NT2/D1 (cell line): ENCODE measurements around the gene IBA57.
"Not testable (repeated sequence)": the region's sequence is repeated elsewhere in the genome, so short reads cannot be mapped to it uniquely, and the experiment has no call there.

Source experiments
- DNase-seq: peaks from one replicate; pipeline ENCODE4 v3.0.0-alpha.2; 2011; ENCODE audit warnings: low read depth, low spot score
- H3K27me3 ChIP-seq: 2 replicates; pipeline ENCODE4 v1.6.0; 2011; ENCODE audit warnings: mild to moderate bottlenecking; ENCODE audit not compliant: insufficient read length, insufficient read depth
- H3K36me3 ChIP-seq: 2 replicates; pipeline ENCODE4 v1.6.1; 2011; ENCODE audit warnings: mild to moderate bottlenecking, low read length, mixed read lengths; ENCODE audit not compliant: insufficient read depth, insufficient read length
- H3K4me1 ChIP-seq: 2 replicates; pipeline ENCODE4 v1.5.1; 2011; ENCODE audit not compliant: insufficient read depth, insufficient read length
- H3K4me3 ChIP-seq: 2 replicates; pipeline ENCODE4 v1.5.1; 2011; ENCODE audit warnings: low read depth; ENCODE audit not compliant: insufficient read length
- H3K9ac ChIP-seq: 2 replicates; pipeline ENCODE4 v1.6.0; 2011; ENCODE audit warnings: low read depth; ENCODE audit not compliant: insufficient read length
- H3K9me3 ChIP-seq: 2 replicates; pipeline ENCODE4 v1.5.1; 2011; ENCODE audit warnings: mild to moderate bottlenecking, low read length; ENCODE audit not compliant: insufficient read depth
- SUZ12 ChIP-seq: IDR thresholded peaks from 2 replicates; pipeline ENCODE4 v1.6.1; 2011; ENCODE audit not compliant: insufficient read length, insufficient read depth; ENCODE audit errors: extremely low read depth
- YY1 ChIP-seq: IDR thresholded peaks from 2 replicates; pipeline ENCODE4 v1.6.1; 2011; ENCODE audit not compliant: insufficient read length, insufficient read depth
- ZNF274 ChIP-seq: IDR thresholded peaks from 2 replicates; pipeline ENCODE4 v1.6.1; 2011; ENCODE audit warnings: mild to moderate bottlenecking, low read depth, low read length

Gene IBA57

GRCh38 chr1:228180959-228181644 lies 15.5 kb downstream of the IBA57 start:
- H3K4me1 ChIP-seq, result peaks cover 3% of the 10 kb centered on the region
- no peaks in the 10 kb centered on the region for H3K9me3 ChIP-seq
- no peaks in the 10 kb centered on the region for H3K27me3 ChIP-seq
- DNase-seq, result no peak
- no peak overlapping the region for H3K9ac ChIP-seq
- no peak overlapping the region for H3K4me3 ChIP-seq
- TF ChIP-seq SUZ12 (no peak), YY1 (no peak), ZNF274 (no peak)
- no peaks in the 10 kb centered on the region for H3K36me3 ChIP-seq

- H3K4me1 ChIP-seq, result peaks cover 3% of the 10 kb centered on the region
- no peaks in the 10 kb centered on the region for H3K36me3 ChIP-seq
- H3K9ac ChIP-seq, result no peak overlapping the region
- no peaks in the 10 kb centered on the region for H3K27me3 ChIP-seq
- DNase-seq, result no peak
- H3K9me3 ChIP-seq, result no peaks in the 10 kb centered on the region
- no peak overlapping the region for H3K4me3 ChIP-seq
- TF ChIP-seq SUZ12, result no peak
- no peak for TF ChIP-seq YY1
- TF ChIP-seq ZNF274, result no peak
Observed at GRCh38 chr1:228181645-228182034, 16.0 kb downstream of the IBA57 start.

GRCh38 chr1:228182296-228183030 lies 16.9 kb downstream of the IBA57 start:
- H3K36me3 ChIP-seq, result no peaks in the 10 kb centered on the region
- H3K9me3 ChIP-seq, result no peaks in the 10 kb centered on the region
- no peaks in the 10 kb centered on the region for H3K27me3 ChIP-seq
- no peak overlapping the region for H3K9ac ChIP-seq
- peaks cover 3% of the 10 kb centered on the region for H3K4me1 ChIP-seq
- DNase-seq, result no peak
- TF ChIP-seq ZNF274 (no peak), SUZ12 (no peak), YY1 (no peak)
- H3K4me3 ChIP-seq, result no peak overlapping the region

- no peak overlapping the region for H3K9ac ChIP-seq
Observed at GRCh38 chr1:228184152-228184551, 18.5 kb downstream of the IBA57 start.

GRCh38 chr1:228185641-228185965 lies 20.0 kb downstream of the IBA57 start:
- DNase-seq, result no peak
- Histone ChIP-seq H3K4me1 (peaks cover 3% of the 10 kb centered on the region), H3K9ac (no peak overlapping the region), H3K9me3 (no peaks in the 10 kb centered on the region), H3K36me3 (no peaks in the 10 kb centered on the region), H3K4me3 (no peak overlapping the region), H3K27me3 (no peaks in the 10 kb centered on the region)
- TF ChIP-seq YY1 (no peak), SUZ12 (no peak), ZNF274 (no peak)

More at GRCh38 chr1:228184152-228184551, 18.5 kb downstream of the IBA57 start:
- no peaks in the 10 kb centered on the region for H3K9me3 ChIP-seq
- no peak overlapping the region for H3K4me3 ChIP-seq
- TF ChIP-seq SUZ12 (no peak), ZNF274 (no peak), YY1 (no peak)
- H3K27me3 ChIP-seq, result no peaks in the 10 kb centered on the region
- H3K4me1 ChIP-seq, result peaks cover 3% of the 10 kb centered on the region
- DNase-seq, result no peak
- no peaks in the 10 kb centered on the region for H3K36me3 ChIP-seq

GRCh38 chr1:228188249-228188648 lies 22.6 kb downstream of the IBA57 start:
- not testable (repeated sequence) for H3K4me3 ChIP-seq, DNase-seq, H3K9ac ChIP-seq, H3K9me3 ChIP-seq, H3K4me1 ChIP-seq, H3K36me3 ChIP-seq, H3K27me3 ChIP-seq

GRCh38 chr1:228190182-228190581 lies 24.6 kb downstream of the IBA57 start:
- peaks cover 3% of the 10 kb centered on the region for H3K4me1 ChIP-seq
- no peak for DNase-seq
- no peak overlapping the region for H3K9ac ChIP-seq
- TF ChIP-seq ZNF274 (no peak), SUZ12 (no peak), YY1 (no peak)
- H3K36me3 ChIP-seq, result peaks cover 3% of the 10 kb centered on the region
- no peaks in the 10 kb centered on the region for H3K27me3 ChIP-seq
- no peaks in the 10 kb centered on the region for H3K9me3 ChIP-seq
- H3K4me3 ChIP-seq, result no peak overlapping the region
